Activated T-helper 17 cell treated with anti-CD3 and anti-CD28 coated beads, Interleukin-2, amount 50 U/mL, for 72 hours (primary cell): ENCODE measurements around the gene MYLK. TPM values are rescaled to one million over a fixed set of nuclear protein-coding genes. Genes with fewer than 3 reads are reported as not detected.

Source experiments
- ATAC-seq: fragments of 150-1000 bp; cut with Tn5 transposase; replicated peaks from 2 replicates; pipeline ENCODE4 v1.10.0; 2021; ENCODE audit warnings: mild to moderate bottlenecking, moderate library complexity
- H3K27ac Mint-ChIP-seq: one replicate; pipeline ENCODE4 v1.8.0; 2022; ENCODE audit warnings: mixed read lengths
- H3K27me3 Mint-ChIP-seq: one replicate; pipeline ENCODE4 v1.8.0; 2022; ENCODE audit warnings: mixed read lengths
- H3K36me3 Mint-ChIP-seq: one replicate; pipeline ENCODE4 v1.8.0; 2022; ENCODE audit warnings: low read depth, mild to moderate bottlenecking, mixed read lengths
- H3K4me1 Mint-ChIP-seq: one replicate; pipeline ENCODE4 v1.8.0; 2022; ENCODE audit warnings: mixed read lengths
- H3K4me3 Mint-ChIP-seq: one replicate; pipeline ENCODE4 v1.8.0; 2022; ENCODE audit warnings: mild to moderate bottlenecking, mixed read lengths
- H3K9me3 Mint-ChIP-seq: one replicate; pipeline ENCODE4 v1.8.0; 2022; ENCODE audit warnings: mixed read lengths
- total RNA-seq, 2 donors: library from RNA; stranded (reverse); gene quantifications; one replicate each; pipeline ENCODE4 v1.2.3, GENCODE V29; 2022

The MYLK gene
- total RNA-seq, 2 donors from 2014 or later, result 0.17 TPM; not detected in 1

DNA sequence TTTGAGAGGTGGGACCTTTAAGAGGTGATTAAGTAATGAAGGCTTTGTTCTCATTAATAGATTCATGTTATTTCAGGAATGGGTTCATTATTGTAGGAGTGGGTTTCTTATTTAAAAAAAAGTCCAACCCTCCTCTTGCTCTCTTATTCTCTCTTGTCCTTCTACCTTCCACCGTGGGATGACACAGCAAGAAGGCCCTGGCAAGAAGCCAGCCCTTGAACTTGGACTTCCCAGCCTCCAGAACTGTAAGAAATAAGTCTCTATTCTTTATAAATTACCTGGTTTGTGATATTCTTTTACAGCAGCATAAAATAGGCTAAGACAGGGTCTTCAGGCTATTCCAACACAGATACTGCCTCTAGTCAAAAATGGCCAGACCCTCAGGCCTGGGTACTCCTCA lies 62.2 kb downstream of the MYLK start:
- no peak overlapping the region for H3K4me3 Mint-ChIP-seq
- H3K27me3 Mint-ChIP-seq, result peaks cover 16% of the 10 kb centered on the region
- no peak overlapping the region for H3K27ac Mint-ChIP-seq
- H3K9me3 Mint-ChIP-seq, result peaks cover 2% of the 10 kb centered on the region
- H3K36me3 Mint-ChIP-seq, result no peaks in the 10 kb centered on the region
- no peak for ATAC-seq
- no peaks in the 10 kb centered on the region for H3K4me1 Mint-ChIP-seq

DNA sequence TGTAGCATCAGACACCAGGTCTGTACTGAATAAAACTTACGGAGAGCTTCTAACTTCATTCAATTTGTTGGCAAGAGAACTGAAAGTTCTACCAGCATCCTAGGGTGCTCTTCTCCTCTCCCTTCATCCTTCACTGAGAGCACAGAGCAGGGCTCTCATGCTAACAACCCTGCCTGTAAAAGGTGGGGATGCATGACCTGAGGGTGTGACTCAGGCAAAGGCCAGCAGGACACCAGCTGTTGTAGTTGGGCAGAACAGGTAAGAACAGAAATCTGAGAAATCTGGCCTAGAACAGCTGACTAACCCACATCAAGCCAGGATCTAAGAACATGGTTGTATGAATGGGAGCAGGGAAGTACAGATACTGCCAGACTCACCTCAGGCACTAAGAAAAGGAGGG lies 64.2 kb downstream of the MYLK start:
- H3K27ac Mint-ChIP-seq, result no peak overlapping the region

DNA sequence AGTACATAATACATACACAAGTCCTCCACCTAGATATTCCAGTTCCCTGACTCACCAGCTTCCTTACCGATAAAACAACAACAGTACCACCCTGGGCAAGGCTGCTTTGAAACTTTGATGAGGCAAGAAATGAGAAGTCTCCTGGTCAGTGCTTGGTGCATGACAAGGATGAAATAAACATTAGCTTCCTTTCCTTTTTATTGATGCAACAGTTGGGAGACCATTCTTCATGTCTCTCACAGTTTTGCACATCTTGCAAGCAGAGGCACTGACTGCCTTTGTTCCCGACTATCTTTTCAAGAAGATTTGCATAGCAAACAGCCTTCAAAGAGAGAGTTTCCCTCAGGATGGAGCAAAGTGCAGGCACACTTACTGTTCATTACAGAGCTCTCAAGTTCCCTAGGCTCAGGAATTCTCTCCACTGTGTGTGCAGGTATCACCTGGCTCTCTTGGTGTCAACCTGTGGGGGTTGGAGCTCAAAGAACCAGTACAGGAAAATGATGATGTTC lies 65.2 kb downstream of the MYLK start:
- Mint-ChIP-seq H3K27me3 (peaks cover 25% of the 10 kb centered on the region), H3K4me1 (no peaks in the 10 kb centered on the region), H3K4me3 (no peak overlapping the region), H3K27ac (no peak overlapping the region), H3K9me3 (no peaks in the 10 kb centered on the region), H3K36me3 (no peaks in the 10 kb centered on the region)
- ATAC-seq, result no peak

More for the DNA sequence above, 64.2 kb downstream of the MYLK start:
- ATAC-seq, result no peak
- H3K4me1 Mint-ChIP-seq, result no peaks in the 10 kb centered on the region
- H3K9me3 Mint-ChIP-seq, result no peaks in the 10 kb centered on the region
- no peaks in the 10 kb centered on the region for H3K36me3 Mint-ChIP-seq
- peaks cover 27% of the 10 kb centered on the region for H3K27me3 Mint-ChIP-seq
- H3K4me3 Mint-ChIP-seq, result no peak overlapping the region

DNA sequence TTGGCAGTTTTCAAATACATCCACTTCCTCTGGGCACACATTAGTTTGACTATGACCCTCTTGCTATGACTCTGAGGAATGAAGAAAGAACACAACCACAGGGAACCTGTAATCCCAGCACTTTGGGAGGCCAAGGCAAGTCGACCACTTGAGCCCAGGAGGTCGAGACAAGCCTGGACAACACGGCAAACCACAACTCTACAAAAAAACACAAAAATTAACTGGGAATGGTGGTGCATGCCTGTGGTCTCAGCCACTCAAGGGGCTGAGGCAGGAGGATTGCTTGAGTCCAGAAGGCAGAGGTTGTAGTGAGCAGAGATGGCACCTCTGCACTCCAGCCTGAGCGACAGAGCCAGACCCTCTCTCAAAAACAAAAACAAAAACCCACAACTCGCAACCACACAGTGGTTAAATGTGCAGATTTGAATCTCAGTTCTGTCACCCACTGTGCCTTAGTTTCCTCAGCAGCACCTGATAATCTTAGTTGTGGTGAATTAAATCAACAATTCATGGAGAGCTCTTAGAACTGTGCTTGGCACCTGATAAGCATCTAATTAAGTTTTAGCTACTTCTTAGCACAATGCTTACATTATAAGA lies 65.7 kb downstream of the MYLK start:
- Mint-ChIP-seq H3K27ac (no peak overlapping the region), H3K36me3 (no peaks in the 10 kb centered on the region), H3K4me3 (no peak overlapping the region), H3K27me3 (peaks cover 21% of the 10 kb centered on the region), H3K9me3 (no peaks in the 10 kb centered on the region), H3K4me1 (no peaks in the 10 kb centered on the region)
- no peak for ATAC-seq

GRCh38 chr3:123817413-123817812 lies 66.7 kb downstream of the MYLK start:
- Mint-ChIP-seq H3K27me3 (peaks cover 16% of the 10 kb centered on the region), H3K36me3 (no peaks in the 10 kb centered on the region), H3K4me1 (no peaks in the 10 kb centered on the region), H3K9me3 (no peaks in the 10 kb centered on the region), H3K27ac (no peak overlapping the region), H3K4me3 (no peak overlapping the region)
- no peak for ATAC-seq

DNA sequence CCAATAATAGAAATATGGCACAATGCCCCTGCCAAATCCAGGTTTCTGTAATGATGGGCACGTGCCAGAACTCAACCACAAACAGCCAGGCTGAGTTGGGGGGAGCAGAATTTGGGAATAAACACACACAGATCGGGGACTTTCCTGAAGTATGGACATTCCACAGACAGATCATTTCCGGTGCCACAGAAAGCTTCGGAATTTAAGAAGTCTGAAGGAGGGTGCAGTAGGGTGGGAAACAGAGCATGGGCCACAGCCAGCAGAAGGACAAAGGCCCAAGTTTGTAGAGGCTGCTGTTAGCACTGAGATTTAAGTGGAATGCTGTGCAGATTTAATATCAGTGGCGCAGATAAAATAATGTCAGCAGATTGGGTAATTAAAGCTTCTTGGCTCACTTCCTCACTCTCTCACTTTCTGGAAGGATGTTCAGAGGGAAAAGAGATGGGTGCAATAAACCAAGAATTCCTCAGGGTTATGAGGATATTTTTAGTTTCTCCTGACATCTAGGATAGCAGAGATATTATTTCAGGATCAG lies 67.4 kb downstream of the MYLK start:
- Mint-ChIP-seq H3K27me3 (peaks cover 16% of the 10 kb centered on the region), H3K4me1 (no peaks in the 10 kb centered on the region), H3K4me3 (no peak overlapping the region), H3K27ac (no peak overlapping the region), H3K9me3 (no peaks in the 10 kb centered on the region), H3K36me3 (no peaks in the 10 kb centered on the region)
- ATAC-seq, result no peak

DNA sequence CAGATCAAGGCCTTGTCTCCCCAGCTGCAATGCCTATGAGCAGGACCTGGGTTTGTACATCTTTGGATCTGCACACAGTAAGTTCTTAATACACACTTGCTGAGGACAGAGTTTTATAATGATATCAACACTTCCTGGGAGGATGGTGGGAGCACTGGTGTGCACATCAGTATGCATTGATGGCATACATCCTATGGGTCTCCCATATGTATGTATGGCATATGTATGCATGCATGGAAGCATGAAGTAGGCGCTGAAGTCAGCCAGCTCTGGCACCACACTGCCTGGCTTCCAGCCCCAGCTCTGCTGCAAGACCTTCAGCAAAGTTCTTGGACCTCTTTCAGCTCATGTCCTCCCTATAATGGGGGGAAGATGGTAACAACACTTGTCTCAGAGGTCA lies 68.2 kb downstream of the MYLK start:
- Mint-ChIP-seq H3K27ac (no peak overlapping the region), H3K4me3 (no peak overlapping the region), H3K36me3 (no peaks in the 10 kb centered on the region), H3K4me1 (no peaks in the 10 kb centered on the region), H3K27me3 (peaks cover 16% of the 10 kb centered on the region), H3K9me3 (no peaks in the 10 kb centered on the region)
- no peak for ATAC-seq

DNA sequence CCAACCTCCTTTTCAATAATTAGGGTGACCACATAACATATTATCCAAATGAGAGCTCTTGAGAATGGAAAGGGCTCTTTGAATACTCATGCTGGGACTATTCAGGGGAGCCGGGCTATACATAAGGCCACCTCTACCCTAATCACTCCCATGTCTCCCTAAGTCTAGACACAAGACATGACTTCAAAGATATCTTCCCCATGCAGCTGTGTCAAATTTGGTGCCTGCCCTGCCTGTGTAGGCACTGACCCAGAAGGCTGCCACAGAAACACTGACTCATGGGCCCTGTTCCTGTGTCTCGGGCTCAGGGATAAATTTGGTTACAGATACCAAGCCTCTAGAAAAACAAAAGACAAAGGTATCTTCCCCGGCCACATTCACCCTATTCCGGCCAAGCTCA lies 70.3 kb downstream of the MYLK start:
- Mint-ChIP-seq H3K27me3 (peaks cover 12% of the 10 kb centered on the region), H3K4me1 (no peaks in the 10 kb centered on the region), H3K4me3 (no peak overlapping the region), H3K9me3 (no peaks in the 10 kb centered on the region), H3K36me3 (no peaks in the 10 kb centered on the region), H3K27ac (no peak overlapping the region)
- no peak for ATAC-seq

DNA sequence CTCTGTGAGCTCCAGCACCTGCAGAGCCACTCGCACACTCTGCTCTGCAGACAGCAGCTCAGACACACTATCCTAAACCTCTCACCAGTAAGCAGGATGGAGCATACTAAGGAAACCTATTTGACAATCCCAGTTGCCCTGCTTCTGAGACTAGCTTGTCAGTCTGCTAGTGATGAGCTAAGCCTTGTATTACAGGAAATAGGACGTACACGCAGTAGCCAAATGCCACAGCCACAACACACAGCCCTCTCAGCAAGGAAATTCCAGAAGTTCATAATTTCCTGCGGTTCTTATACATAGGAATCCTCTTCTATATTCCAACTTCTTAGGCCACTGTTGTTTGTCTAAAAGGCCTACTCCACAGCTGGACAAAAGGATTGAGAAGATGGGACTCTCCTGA lies 74.5 kb downstream of the MYLK start:
- no peaks in the 10 kb centered on the region for H3K36me3 Mint-ChIP-seq
- no peak overlapping the region for H3K4me3 Mint-ChIP-seq
- no peak overlapping the region for H3K27ac Mint-ChIP-seq
- ATAC-seq, result no peak
- H3K4me1 Mint-ChIP-seq, result no peaks in the 10 kb centered on the region
- H3K9me3 Mint-ChIP-seq, result no peaks in the 10 kb centered on the region
- H3K27me3 Mint-ChIP-seq, result peaks cover 1% of the 10 kb centered on the region

DNA sequence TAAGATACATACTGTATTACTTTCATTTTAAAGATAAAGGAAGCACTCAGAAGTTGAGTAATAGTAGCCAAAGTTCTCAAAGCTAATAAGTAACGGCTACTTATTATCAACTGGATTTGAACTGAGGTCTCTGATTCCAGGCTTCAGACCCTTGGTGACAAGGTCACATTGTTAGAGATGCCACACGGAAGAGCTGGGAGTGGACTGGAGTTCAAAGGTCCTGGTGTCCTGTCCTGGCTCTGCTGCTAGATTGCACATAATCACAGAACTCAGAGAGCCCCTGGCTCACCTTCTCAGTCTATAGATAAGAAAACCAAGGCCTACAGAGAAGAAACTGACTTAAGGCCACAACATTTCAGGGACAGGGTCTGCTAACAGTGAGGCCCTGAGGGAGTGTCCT lies 75.3 kb downstream of the MYLK start:
- ATAC-seq, result no peak
- Mint-ChIP-seq H3K36me3 (no peaks in the 10 kb centered on the region), H3K4me1 (no peaks in the 10 kb centered on the region), H3K27ac (no peak overlapping the region), H3K27me3 (peaks cover 3% of the 10 kb centered on the region), H3K4me3 (no peak overlapping the region), H3K9me3 (no peaks in the 10 kb centered on the region)

GRCh38 chr3:123807820-123808219 lies 76.3 kb downstream of the MYLK start:
- Mint-ChIP-seq H3K27ac (no peak overlapping the region), H3K4me1 (no peaks in the 10 kb centered on the region), H3K9me3 (no peaks in the 10 kb centered on the region), H3K27me3 (peaks cover 4% of the 10 kb centered on the region), H3K4me3 (no peak overlapping the region), H3K36me3 (no peaks in the 10 kb centered on the region)
- ATAC-seq, result no peak

GRCh38 chr3:123805504-123805903 lies 78.6 kb downstream of the MYLK start:
- Mint-ChIP-seq H3K27me3 (peaks cover 13% of the 10 kb centered on the region), H3K4me1 (no peaks in the 10 kb centered on the region), H3K27ac (no peak overlapping the region), H3K4me3 (no peak overlapping the region), H3K9me3 (no peaks in the 10 kb centered on the region), H3K36me3 (no peaks in the 10 kb centered on the region)
- ATAC-seq, result no peak

- ATAC-seq, result no peak
Observed at GRCh38 chr3:123805101-123805500, 79.0 kb downstream of the MYLK start.

GRCh38 chr3:123804676-123805075 lies 79.5 kb downstream of the MYLK start:
- no peak for ATAC-seq
- H3K36me3 Mint-ChIP-seq, result no peaks in the 10 kb centered on the region
- no peaks in the 10 kb centered on the region for H3K9me3 Mint-ChIP-seq
- peaks cover 13% of the 10 kb centered on the region for H3K27me3 Mint-ChIP-seq
- no peaks in the 10 kb centered on the region for H3K4me1 Mint-ChIP-seq
- H3K27ac Mint-ChIP-seq, result no peak overlapping the region
- no peak overlapping the region for H3K4me3 Mint-ChIP-seq

More at GRCh38 chr3:123805101-123805500, 79.0 kb downstream of the MYLK start:
- Mint-ChIP-seq H3K9me3 (no peaks in the 10 kb centered on the region), H3K36me3 (no peaks in the 10 kb centered on the region), H3K4me3 (no peak overlapping the region), H3K27me3 (peaks cover 13% of the 10 kb centered on the region), H3K27ac (no peak overlapping the region), H3K4me1 (no peaks in the 10 kb centered on the region)

DNA sequence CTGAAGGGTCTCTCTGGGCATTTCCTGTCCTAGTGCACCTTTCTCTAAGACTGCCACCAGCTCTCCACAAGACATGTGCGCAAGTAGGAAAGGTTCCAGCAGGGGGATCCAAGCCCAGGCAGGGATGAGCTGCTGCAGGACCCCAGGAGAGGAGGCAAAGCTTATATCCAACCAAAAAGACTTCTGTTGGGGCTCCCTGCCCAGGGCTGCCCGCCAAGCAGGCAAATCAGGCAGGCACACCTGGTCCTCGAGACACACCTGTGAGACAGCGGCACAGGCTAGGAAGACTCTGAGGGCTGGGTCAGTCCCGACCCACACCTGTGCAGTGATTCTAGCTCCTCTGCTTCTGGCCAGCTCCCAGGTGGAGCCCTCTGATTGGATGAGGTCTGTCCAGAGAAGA lies 80.6 kb downstream of the MYLK start:
- H3K9me3 Mint-ChIP-seq, result no peaks in the 10 kb centered on the region
- no peak overlapping the region for H3K4me3 Mint-ChIP-seq
- peaks cover 16% of the 10 kb centered on the region for H3K27me3 Mint-ChIP-seq
- no peaks in the 10 kb centered on the region for H3K4me1 Mint-ChIP-seq
- H3K27ac Mint-ChIP-seq, result no peak overlapping the region
- H3K36me3 Mint-ChIP-seq, result no peaks in the 10 kb centered on the region
- no peak for ATAC-seq
